Measurements from ENCODE around the gene ZFX. TPM values are rescaled to one million over a fixed set of nuclear protein-coding genes. Genes with fewer than 3 reads are reported as not detected.

The ZFX gene
- total RNA-seq, 1 donor = 69.3 TPM

DNA sequence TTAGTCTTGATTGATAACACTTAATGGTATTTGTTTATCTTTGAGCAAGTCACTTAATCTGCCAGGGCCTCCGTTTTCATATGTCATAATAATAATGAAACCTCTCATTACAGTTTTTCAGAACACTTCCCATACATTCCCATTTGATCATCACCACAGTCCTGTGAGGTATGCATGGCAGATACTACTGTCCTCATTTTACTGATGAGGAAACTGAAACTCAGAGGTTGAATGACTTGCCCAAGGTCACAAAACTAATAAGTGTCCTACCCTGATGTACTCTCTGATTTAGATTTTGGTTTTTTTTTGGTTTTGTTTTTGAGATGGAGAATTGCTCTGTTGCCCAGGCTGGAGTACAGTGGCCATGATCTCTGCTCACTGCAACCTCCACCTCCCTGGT lies 25.7 kb downstream of the ZFX start:
- TF ChIP-seq, protein P1, sequence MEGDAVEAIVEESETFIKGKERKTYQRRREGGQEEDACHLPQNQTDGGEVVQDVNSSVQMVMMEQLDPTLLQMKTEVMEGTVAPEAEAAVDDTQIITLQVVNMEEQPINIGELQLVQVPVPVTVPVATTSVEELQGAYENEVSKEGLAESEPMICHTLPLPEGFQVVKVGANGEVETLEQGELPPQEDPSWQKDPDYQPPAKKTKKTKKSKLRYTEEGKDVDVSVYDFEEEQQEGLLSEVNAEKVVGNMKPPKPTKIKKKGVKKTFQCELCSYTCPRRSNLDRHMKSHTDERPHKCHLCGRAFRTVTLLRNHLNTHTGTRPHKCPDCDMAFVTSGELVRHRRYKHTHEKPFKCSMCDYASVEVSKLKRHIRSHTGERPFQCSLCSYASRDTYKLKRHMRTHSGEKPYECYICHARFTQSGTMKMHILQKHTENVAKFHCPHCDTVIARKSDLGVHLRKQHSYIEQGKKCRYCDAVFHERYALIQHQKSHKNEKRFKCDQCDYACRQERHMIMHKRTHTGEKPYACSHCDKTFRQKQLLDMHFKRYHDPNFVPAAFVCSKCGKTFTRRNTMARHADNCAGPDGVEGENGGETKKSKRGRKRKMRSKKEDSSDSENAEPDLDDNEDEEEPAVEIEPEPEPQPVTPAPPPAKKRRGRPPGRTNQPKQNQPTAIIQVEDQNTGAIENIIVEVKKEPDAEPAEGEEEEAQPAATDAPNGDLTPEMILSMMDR (IDR thresholded peaks at IDR 0.05; ENCODE audit: insufficient read depth, low read length) = no peak
- no peak for DNase-seq (ENCODE audit: low read depth)

DNA sequence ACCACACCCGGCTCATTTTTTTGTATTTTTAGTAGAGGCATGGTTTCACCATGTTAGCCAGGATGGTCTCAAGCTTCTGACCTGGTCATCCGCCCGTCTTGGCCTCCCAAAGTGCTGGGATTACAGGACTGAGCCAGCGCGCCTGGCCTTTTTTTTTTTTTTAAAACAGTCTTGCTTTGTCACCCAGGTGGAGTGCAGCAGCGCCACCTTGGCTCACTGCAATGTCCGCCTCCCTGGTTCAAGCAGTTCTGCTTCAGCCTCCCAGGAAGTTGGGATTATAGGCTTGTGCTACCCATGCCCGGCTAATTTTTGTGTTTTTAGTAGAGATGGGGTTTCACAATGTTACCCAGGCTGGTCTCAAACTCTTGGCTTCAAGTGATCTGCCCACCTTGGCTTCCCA lies 28.9 kb downstream of the ZFX start:
- DNase-seq (ENCODE audit: low read depth) = no peak
- TF ChIP-seq, protein P1 (IDR thresholded peaks at IDR 0.05; ENCODE audit: insufficient read depth, low read length) = no peak
- H3K4me3 ChIP-seq (ENCODE audit: low read depth, low read length) = no peak overlapping the region

More for the DNA sequence above, 25.7 kb downstream of the ZFX start:
- H3K4me3 ChIP-seq (ENCODE audit: low read depth, low read length) = no peak overlapping the region

DNA sequence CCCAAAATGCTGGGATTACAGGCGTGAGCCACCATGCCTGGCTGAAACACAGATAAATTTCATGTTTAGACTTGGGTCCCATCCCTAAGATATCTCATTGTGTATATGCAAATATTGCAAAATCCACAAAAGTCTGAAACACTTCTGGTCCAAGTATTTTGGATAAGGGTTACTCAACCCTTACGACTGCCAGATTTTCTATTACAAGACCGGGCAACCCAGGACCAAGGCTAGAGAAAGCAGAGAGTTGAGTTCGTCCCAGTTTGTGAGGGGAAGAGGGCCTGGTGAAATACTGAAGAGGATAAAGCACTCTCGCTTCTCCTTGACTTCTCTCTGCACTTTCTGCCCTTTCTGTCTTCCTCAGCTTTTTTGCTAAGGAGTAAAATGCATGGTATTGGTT lies 34.5 kb downstream of the ZFX start:
- TF ChIP-seq, protein P1 (IDR thresholded peaks at IDR 0.05; ENCODE audit: insufficient read depth, low read length) = no peak
- no peak overlapping the region for H3K4me3 ChIP-seq (ENCODE audit: low read depth, low read length)
- peak; percentile 56 for DNase-seq (ENCODE audit: low read depth)

DNA sequence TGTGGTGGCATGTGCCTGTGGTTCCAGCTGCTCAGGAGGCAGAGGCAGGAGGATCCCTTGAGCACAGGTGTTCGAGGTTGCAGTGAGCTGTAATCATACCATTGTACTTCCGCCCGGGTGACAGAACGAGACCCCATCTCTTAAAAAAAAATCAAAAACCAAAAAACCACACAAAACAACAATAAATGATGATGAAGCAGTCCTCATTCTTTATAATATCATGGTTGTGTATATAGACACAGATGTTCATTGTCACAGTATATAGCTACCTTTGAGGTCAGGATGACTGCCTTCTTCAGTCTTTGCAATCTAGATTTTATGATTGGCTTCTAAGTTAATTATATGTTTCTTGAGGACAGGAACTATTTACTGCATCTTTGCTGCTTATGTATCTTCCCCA lies 37.0 kb downstream of the ZFX start:
- TF ChIP-seq, protein P1 (IDR thresholded peaks at IDR 0.05; ENCODE audit: insufficient read depth, low read length) = no peak
- H3K4me3 ChIP-seq (ENCODE audit: low read depth, low read length) = no peak overlapping the region
- DNase-seq (ENCODE audit: low read depth) = no peak

DNA sequence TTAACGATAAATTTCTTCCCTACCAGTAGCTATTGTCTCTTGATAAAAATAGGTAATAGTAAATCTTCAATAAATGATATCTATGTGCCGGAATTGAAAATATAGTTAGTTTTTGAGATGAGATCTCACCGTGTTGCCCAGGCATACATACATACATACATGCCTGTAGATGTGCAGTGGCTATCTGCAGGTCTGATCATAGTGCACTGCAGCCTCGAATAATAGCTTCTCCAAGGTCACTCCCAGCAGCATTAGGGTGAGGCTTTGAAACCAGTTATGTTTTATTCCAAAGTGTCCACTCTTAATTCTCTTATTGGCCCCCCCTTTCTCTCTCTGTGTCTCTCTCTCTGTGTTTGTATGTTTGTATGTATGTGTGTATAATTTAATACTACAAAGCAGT lies 37.5 kb downstream of the ZFX start:
- no peak for DNase-seq (ENCODE audit: low read depth)
- H3K4me3 ChIP-seq (ENCODE audit: low read depth, low read length) = no peak overlapping the region
- TF ChIP-seq, protein P1 (IDR thresholded peaks at IDR 0.05; ENCODE audit: insufficient read depth, low read length) = no peak

DNA sequence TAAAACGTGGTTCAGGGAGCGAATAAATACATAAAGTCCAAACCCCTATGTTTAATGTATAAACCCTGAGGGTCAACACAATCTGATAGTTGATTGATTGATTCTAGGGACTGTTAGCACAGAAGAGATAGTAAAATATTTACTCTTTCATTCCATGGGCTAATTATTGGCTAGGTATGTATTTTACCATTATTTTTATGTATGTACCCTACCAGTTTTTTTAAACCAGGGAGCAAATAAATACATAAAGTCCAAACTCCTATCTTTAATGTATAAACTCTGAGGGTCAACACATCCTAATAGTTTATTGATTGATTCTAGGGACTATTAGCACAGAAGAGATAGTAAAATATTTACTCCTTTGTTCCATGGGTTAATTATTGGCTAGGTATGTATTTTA lies 40.0 kb downstream of the ZFX start:
- DNase-seq (ENCODE audit: low read depth) = no peak
- TF ChIP-seq, protein P1 (IDR thresholded peaks at IDR 0.05; ENCODE audit: insufficient read depth, low read length) = no peak
- no peak overlapping the region for H3K4me3 ChIP-seq (ENCODE audit: low read depth, low read length)

DNA sequence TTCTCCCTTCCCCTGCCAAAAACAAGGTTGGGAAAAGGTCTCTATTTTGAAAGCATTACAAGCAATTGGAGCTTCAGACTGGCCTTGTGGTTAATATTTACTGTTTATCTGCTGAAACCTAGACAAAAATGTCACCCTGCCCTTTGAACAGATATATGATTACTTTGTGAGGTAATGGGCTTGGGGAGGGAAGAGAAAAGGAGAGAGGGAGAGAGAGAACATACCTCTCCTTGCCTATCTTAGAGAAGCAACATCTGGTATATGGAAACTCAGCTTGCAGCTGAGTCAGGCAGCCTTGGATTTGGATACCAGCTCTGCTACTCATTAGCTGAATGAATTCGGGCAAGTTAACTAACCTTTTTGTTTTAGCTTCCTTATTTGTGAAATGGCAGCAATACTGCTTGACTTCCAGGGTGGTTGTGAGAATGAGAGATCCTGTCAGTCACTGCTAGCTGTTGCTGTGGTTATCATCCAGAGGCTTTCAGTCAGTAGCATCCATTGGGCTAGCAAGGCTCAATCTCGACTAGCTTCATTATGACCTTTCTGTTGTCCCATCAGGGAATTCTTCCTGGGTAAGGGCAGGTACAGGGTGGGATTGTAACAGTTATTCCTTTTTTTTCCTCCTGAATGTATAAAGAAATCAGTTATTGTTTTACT lies 41.1 kb downstream of the ZFX start:
- no peak overlapping the region for H3K4me3 ChIP-seq (ENCODE audit: low read depth, low read length)
- TF ChIP-seq, protein P1 (IDR thresholded peaks at IDR 0.05; ENCODE audit: insufficient read depth, low read length) = no peak
- peak; percentile 56 for DNase-seq (ENCODE audit: low read depth)

Measured in fibroblast of the aortic adventitia (primary cell).